ENCODE data around the gene PKD2L2. TPM values are rescaled to one million over a fixed set of nuclear protein-coding genes. Genes with fewer than 3 reads are reported as not detected.
"Not testable (repeated sequence)": the region's sequence is repeated elsewhere in the genome, so short reads cannot be mapped to it uniquely, and the experiment has no call there.

PKD2L2 gene
- total and polyA plus RNA-seq, 5 donors = 0.18 to 0.85 (median 0.52) TPM; not detected in 1

DNA sequence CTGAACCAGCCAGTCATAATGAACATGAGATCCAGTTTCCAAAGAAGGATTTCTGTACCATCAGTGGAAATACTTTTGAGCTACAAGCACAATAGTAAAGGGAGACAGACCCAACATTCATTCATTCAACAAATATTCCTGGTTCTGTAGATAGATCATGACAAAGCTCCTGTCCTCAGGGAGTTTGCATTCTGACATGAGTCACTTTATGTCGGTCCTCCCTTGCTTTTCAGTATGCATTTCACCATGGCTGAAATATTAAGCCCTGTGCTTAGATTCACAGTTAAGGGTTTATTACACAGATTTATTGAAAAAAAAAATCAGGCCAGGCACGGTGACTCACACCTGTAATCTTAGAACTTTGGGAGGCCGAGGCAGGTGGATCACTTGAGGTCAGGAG is 27.0 kb upstream of the PKD2L2 start:
- peaks cover 1% of the 10 kb centered on the region for H3K4me1 ChIP-seq (ENCODE audit: control insufficient read depth, insufficient read depth, low read length)
- no peak for ATAC-seq

DNA sequence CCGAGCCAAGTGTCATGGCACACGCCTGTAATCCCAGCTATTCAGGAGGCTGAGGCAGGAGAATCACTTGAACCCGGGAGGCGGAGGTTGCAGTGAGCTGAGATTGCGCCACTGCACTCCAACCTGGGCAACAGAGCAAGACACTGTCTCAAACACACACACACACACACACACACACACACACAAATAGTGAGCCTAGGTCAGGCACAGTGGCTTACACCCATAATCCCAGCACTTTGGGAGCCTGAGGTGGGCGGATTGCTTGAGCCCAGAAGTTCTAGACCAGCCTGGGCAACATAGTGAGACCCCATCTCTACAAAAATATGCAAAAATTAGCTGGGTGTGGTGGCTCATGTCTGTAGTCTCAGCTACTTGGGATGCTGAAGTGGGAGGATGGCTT is 25.6 kb upstream of the PKD2L2 start:
- ATAC-seq; H3K4me3 ChIP-seq (ENCODE audit: low read length); H3K27ac ChIP-seq (ENCODE audit: low read length); H3K9me3 ChIP-seq (ENCODE audit: control insufficient read depth, low read length); DNase-seq; intact Hi-C loops (cut with DNase I); H3K27me3 ChIP-seq (ENCODE audit: control insufficient read depth, insufficient read depth); H3K4me1 ChIP-seq (ENCODE audit: control insufficient read depth, insufficient read depth, low read length): not testable (repeated sequence)
- 96% methylated on average over 6 of the region's 6 CpGs for WGBS

More for the DNA sequence above, 27.0 kb upstream of the PKD2L2 start:
- 94% methylated on average over 3 of the region's 3 CpGs for WGBS
- H3K27me3 ChIP-seq (ENCODE audit: control insufficient read depth, insufficient read depth) = no peaks in the 10 kb centered on the region
- H3K27ac ChIP-seq (ENCODE audit: low read length) = no peak overlapping the region
- intact Hi-C loops (cut with DNase I) = no loop called here
- no peak for DNase-seq
- H3K4me3 ChIP-seq (ENCODE audit: low read length) = no peak overlapping the region
- H3K9me3 ChIP-seq (ENCODE audit: control insufficient read depth, low read length) = no peaks in the 10 kb centered on the region

DNA sequence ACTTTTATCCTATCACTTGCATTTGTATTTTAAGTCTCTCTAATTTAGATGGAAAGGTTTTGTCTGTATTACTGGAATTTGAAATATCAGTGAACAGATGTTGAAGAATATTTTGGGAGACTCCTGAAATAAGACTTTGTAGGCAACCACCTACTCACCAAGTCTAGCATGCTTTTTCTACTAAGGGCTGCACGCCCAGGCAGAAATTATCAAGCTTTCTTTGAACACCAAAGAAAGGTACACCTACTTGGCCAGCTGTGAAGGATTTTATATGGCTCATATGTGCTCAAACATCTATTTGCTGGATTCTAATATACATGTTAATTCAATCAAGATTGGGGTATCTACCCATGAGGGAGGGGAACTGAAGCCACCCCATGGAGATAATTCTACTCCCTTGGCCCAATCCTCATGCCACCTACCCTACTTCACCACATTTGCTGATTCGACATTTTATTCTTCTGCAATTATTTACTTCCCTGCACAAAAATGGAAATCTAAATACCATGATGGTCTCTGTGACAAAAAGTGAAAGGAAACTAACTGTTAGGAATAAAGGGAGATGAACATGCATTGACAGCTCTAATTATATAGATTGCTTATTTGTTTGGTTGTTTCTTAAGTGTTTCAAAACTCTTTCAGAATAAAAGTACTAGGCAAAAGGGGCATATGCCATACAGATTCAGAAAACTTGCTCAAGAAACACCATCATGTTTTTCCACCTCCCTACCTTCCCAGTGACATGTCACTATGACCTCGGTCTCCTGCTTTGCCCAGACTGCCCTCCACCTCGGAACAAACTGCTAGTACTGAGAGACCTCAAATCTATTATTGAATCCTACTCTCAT is 22.5 kb upstream of the PKD2L2 start:
- WGBS = 93% methylated on average over 4 of the region's 4 CpGs
- no peak for ATAC-seq

DNA sequence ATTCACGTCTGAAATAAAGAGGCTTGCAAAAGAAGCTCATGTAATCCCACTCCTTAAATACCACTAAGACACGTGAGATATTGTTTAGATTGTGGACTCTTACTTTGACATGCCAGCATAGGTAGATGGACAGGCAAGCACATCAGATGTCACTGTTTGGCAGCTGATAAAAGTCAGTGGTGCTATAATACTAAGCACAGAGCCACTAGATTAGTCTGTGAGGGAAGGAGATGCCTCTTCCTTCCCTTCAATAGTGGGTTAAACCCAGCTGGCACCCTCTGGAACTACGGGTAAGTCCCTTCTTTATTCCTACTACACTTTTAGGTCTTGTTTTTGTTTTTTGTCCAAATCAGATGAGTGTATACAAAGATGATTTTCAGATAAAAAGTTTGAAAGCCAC is 21.6 kb upstream of the PKD2L2 start, which contains the start of gene MYOT:
Gene MYOT (plus strand): TSS at position 197 of the 400 bp plus-strand sequence. CDS start 2,792 bp downstream, outside the sequence.
- intact Hi-C loops (cut with DNase I) = no loop called here
- Histone ChIP-seq H3K9me3 (ENCODE audit: control insufficient read depth, low read length) (no peaks in the 10 kb centered on the region), H3K4me3 (ENCODE audit: low read length) (no peak within 1 kb of the TSS), H3K4me1 (ENCODE audit: control insufficient read depth, insufficient read depth, low read length) (peaks cover 4% of the 10 kb centered on the region), H3K27me3 (ENCODE audit: control insufficient read depth, insufficient read depth) (no peaks in the 10 kb centered on the region), H3K27ac (ENCODE audit: low read length) (no peak within 1 kb of the TSS)
- 56% methylated on average over 3 of the region's 3 CpGs for WGBS
- DNase-seq (no peak), ATAC-seq (no peak)

More for the DNA sequence above, 22.5 kb upstream of the PKD2L2 start:
- Histone ChIP-seq H3K9me3 (ENCODE audit: control insufficient read depth, low read length) (no peaks in the 10 kb centered on the region), H3K27ac (ENCODE audit: low read length) (no peak overlapping the region), H3K4me1 (ENCODE audit: control insufficient read depth, insufficient read depth, low read length) (peaks cover 4% of the 10 kb centered on the region), H3K4me3 (ENCODE audit: low read length) (no peak overlapping the region), H3K27me3 (ENCODE audit: control insufficient read depth, insufficient read depth) (no peaks in the 10 kb centered on the region)
- DNase-seq = no peak
- intact Hi-C loops (cut with DNase I) = no loop called here

DNA sequence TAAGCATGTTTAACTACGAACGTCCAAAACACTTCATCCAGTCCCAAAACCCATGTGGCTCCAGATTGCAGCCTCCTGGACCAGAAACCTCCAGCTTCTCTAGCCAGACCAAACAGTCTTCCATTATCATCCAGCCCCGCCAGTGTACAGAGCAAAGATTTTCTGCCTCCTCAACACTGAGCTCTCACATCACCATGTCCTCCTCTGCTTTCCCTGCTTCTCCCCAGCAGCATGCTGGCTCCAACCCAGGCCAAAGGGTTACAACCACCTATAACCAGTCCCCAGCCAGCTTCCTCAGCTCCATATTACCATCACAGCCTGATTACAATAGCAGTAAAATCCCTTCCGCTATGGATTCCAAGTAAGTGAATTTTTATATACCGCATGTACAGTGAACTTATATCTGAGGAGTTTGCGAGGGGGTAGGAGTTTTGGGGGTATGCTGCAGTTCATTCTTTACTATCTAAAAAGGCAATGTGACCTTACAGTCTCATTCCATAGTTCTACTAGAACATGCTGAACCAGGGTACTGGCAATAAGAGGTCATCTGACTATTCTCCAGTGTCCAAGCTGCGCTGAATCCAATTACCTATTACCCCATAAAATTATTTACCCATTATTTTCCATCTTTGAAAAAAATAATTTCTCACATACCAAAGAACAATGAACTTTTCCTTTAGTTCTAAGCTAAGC is 18.5 kb upstream of the PKD2L2 start:
- peaks cover 4% of the 10 kb centered on the region for H3K4me1 ChIP-seq (ENCODE audit: control insufficient read depth, insufficient read depth, low read length)
- WGBS = 92% methylated on average over 7 of the region's 7 CpGs
- no peak overlapping the region for H3K4me3 ChIP-seq (ENCODE audit: low read length)
- H3K27me3 ChIP-seq (ENCODE audit: control insufficient read depth, insufficient read depth) = no peaks in the 10 kb centered on the region
- intact Hi-C loops (cut with DNase I) = no loop called here
- peak overlapping the region; percentile 67 for H3K27ac ChIP-seq (ENCODE audit: low read length)
- no peak for DNase-seq
- no peak for ATAC-seq
- no peaks in the 10 kb centered on the region for H3K9me3 ChIP-seq (ENCODE audit: control insufficient read depth, low read length)

DNA sequence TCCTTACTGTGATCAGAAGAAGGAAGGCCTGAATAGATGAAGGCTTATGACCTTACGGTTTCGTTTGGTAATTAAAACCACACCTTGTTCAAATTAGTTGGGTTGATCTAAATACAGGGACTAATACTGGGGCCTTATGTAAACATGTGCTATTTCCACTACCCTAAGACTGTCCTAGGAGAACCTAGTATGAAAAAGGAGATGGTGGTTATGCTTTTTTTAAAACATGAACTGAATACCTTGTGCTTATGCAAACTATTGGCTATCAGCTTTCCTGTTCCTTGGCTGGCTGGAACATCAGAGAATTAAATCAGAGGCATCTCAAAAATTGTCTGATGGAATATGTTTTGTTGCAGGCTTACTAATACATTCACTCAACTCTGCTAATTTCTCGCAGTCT is 17.7 kb upstream of the PKD2L2 start:
- no peak for DNase-seq
- H3K4me3 ChIP-seq (ENCODE audit: low read length) = no peak overlapping the region
- H3K27me3 ChIP-seq (ENCODE audit: control insufficient read depth, insufficient read depth) = no peaks in the 10 kb centered on the region
- intact Hi-C loops (cut with DNase I) = no loop called here
- 95% methylated on average over 3 of the region's 3 CpGs for WGBS
- no peaks in the 10 kb centered on the region for H3K9me3 ChIP-seq (ENCODE audit: control insufficient read depth, low read length)
- ATAC-seq = no peak
- H3K4me1 ChIP-seq (ENCODE audit: control insufficient read depth, insufficient read depth, low read length) = peaks cover 4% of the 10 kb centered on the region
- H3K27ac ChIP-seq (ENCODE audit: low read length) = no peak overlapping the region

DNA sequence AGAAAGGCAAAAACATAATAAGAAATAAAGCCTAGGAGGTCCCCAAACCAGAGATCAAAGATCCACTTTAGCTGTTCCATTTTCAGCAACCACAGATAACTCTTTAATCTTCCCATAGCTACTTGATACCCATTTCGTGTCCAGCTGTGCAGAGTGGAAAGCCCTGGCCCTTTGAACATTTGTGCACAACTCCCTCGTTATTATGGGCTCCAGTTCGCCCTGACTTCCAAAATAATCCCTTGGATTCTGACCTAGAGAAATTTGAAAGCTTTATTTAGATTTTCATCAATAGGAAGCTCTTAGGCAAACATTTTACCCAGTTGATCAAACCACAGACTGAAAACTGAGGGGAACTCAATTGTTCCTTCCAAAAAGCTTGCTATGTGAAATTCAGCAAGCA is 16.8 kb upstream of the PKD2L2 start:
- no peak overlapping the region for H3K4me3 ChIP-seq (ENCODE audit: low read length)
- ATAC-seq = no peak
- H3K4me1 ChIP-seq (ENCODE audit: control insufficient read depth, insufficient read depth, low read length) = peaks cover 4% of the 10 kb centered on the region
- H3K9me3 ChIP-seq (ENCODE audit: control insufficient read depth, low read length) = no peaks in the 10 kb centered on the region
- DNase-seq = no peak
- H3K27ac ChIP-seq (ENCODE audit: low read length) = no peak overlapping the region
- intact Hi-C loops (cut with DNase I) = no loop called here
- H3K27me3 ChIP-seq (ENCODE audit: control insufficient read depth, insufficient read depth) = no peaks in the 10 kb centered on the region
- WGBS = 82% methylated on average over 3 of the region's 3 CpGs

DNA sequence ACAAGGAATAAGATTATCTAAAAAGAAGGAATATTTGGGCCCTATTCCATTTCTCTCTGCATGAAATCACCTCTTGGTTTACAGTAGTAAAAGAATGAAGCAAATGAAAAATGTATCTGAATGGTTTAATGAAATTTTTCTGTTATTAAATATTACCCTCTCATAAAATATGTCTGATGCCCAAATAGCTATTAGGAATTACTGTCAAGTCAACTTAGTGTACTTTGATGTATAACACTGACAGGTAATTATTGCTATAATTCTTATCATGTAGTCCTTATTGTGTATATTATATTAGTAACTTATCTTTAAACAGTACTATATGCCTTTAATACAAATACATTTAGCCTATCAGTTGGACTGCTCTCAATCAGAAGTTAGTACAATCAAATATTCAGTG is 13.2 kb upstream of the PKD2L2 start:
- Histone ChIP-seq H3K27me3 (ENCODE audit: control insufficient read depth, insufficient read depth) (no peaks in the 10 kb centered on the region), H3K9me3 (ENCODE audit: control insufficient read depth, low read length) (no peaks in the 10 kb centered on the region), H3K4me3 (ENCODE audit: low read length) (no peak overlapping the region), H3K4me1 (ENCODE audit: control insufficient read depth, insufficient read depth, low read length) (no peaks in the 10 kb centered on the region), H3K27ac (ENCODE audit: low read length) (no peak overlapping the region)
- DNase-seq = no peak
- intact Hi-C loops (cut with DNase I) = no loop called here
- no peak for ATAC-seq

DNA sequence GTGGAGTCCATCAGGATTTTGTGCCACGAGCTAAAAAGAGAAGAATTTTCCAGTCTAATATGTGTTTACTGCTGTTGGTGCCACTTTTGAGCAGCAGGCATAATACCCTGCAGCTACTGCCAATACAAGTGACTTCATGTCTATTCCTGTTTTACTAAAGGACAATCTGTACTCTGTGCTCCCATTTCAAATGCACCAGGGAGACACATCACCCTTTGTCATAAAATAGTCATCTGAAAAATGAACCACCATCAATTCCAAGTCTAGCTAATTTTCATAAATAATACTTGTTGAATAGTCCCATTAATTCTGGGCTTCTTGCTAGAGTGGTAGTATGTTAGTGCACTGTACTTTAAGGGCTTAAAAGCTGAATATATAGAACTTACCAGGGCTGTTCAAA is 8.9 kb upstream of the PKD2L2 start:
- intact Hi-C loops (cut with DNase I) = no loop called here
- no peak overlapping the region for H3K27ac ChIP-seq (ENCODE audit: low read length)
- H3K4me1 ChIP-seq (ENCODE audit: control insufficient read depth, insufficient read depth, low read length) = no peaks in the 10 kb centered on the region
- ATAC-seq (peak; percentile 64 to 80), DNase-seq (no peak)
- no peak overlapping the region for H3K4me3 ChIP-seq (ENCODE audit: low read length)
- no peaks in the 10 kb centered on the region for H3K27me3 ChIP-seq (ENCODE audit: control insufficient read depth, insufficient read depth)
- whole genome bisulfite sequencing = 68% methylated on average over 1 of the region's 1 CpG
- no peaks in the 10 kb centered on the region for H3K9me3 ChIP-seq (ENCODE audit: control insufficient read depth, low read length)

DNA sequence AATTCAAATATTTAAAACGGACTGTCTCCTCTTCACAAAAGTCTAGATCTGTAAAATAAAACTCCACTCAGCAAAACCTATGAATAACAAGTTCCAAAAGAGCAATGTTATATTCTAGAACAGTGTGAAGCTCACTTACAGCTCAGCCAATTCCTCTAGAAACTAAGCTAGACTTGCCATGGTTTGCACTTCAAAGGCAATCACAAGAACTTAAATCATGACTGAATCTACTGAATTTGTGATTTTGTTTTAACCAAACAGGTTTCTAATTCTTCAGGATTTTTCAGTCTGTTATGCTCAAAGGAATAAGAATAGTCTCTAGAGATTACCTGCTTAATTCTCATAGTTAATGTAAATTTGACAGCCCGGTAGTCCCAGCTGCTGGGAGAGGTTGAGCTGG is 1.4 kb upstream of the PKD2L2 start:
- 81% methylated on average over 2 of the region's 2 CpGs for WGBS
- Histone ChIP-seq H3K27ac (ENCODE audit: low read length) (peak overlapping the region; percentile 27), H3K9me3 (ENCODE audit: control insufficient read depth, low read length) (no peaks in the 10 kb centered on the region), H3K4me3 (ENCODE audit: low read length) (peak overlapping the region; percentile 69), H3K4me1 (ENCODE audit: control insufficient read depth, insufficient read depth, low read length) (no peaks in the 10 kb centered on the region), H3K27me3 (ENCODE audit: control insufficient read depth, insufficient read depth) (no peaks in the 10 kb centered on the region)
- ATAC-seq = no peak
- DNase-seq = no peak
- intact Hi-C loops (cut with DNase I) = no loop called here

DNA sequence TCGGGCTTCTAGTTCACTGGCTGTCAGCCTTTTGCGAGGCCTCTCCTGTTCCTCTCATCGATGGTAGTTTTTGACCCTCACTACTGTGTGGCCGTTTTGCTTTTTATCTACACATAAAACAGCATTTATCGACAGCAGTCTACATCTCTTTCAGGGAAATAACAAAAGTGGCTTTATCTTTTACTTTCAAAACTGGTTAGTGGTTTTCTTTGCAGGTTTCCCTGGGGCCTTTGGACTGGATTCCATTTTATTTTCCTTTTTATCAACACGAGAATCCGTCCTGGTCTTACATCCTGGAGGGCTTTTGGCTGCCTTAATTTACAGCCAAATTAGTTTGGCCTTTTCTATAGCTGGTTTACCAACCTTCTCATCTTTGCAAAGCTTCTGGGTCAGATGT is 793 bp upstream of the PKD2L2 start:
- peak overlapping the region; percentile 65 for H3K27ac ChIP-seq (ENCODE audit: low read length)
- peak overlapping the region; percentile 69 for H3K4me3 ChIP-seq (ENCODE audit: low read length)
- H3K9me3 ChIP-seq (ENCODE audit: control insufficient read depth, low read length) = no peaks in the 10 kb centered on the region
- WGBS = 18% methylated on average over 7 of the region's 7 CpGs
- intact Hi-C loops (cut with DNase I) = no loop called here
- H3K4me1 ChIP-seq (ENCODE audit: control insufficient read depth, insufficient read depth, low read length) = no peaks in the 10 kb centered on the region
- H3K27me3 ChIP-seq (ENCODE audit: control insufficient read depth, insufficient read depth) = no peaks in the 10 kb centered on the region
- DNase-seq = no peak
- peak in 1 of 2 donors; percentile 8 for ATAC-seq

Data from right cardiac atrium (tissue), 5 donors.